GM20000 (cell line): ENCODE measurements around the gene BORCS5.

Experiments used
- DNase-seq: peaks from one replicate; pipeline ENCODE4 v3.0.0; 2012; ENCODE audit warnings: low spot score
- TF ChIP-seq, protein P1 (sequence below): IDR thresholded peaks from 2 replicates; pipeline ENCODE4 v1.5.1; 2012; ENCODE audit warnings: mild to moderate bottlenecking, control low read depth; ENCODE audit errors: extremely low read depth, missing control alignments

BORCS5 gene

DNA sequence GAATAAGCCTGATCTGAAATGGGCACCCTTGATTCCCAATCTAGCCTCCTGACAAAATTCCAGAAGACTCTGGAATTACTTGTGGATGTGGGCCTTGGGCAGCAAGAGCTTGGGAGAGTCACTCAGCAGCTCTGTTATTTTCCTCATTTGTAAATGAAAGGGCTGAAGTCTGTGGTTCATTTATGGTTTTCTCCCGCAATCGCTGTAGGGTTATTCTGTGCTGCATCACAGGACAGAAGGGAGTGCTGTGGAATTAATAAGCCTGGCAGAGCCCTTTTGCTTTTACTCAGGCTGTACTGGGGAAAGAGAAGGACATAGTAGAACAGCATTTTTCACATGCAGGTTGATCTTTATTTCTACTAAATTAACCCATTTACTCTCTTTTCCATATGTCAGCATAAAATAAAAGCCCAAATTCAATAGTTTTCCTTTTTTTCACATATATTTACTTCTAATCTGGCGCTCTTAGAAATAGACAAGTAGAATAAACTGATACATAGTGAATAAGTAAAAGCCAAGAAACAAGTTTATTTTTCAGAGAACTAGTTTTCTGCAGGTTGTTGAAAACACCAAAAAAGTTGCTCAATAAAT, 156.6 kb downstream of the BORCS5 start:
- DNase-seq = no peak
- TF ChIP-seq, protein P1, sequence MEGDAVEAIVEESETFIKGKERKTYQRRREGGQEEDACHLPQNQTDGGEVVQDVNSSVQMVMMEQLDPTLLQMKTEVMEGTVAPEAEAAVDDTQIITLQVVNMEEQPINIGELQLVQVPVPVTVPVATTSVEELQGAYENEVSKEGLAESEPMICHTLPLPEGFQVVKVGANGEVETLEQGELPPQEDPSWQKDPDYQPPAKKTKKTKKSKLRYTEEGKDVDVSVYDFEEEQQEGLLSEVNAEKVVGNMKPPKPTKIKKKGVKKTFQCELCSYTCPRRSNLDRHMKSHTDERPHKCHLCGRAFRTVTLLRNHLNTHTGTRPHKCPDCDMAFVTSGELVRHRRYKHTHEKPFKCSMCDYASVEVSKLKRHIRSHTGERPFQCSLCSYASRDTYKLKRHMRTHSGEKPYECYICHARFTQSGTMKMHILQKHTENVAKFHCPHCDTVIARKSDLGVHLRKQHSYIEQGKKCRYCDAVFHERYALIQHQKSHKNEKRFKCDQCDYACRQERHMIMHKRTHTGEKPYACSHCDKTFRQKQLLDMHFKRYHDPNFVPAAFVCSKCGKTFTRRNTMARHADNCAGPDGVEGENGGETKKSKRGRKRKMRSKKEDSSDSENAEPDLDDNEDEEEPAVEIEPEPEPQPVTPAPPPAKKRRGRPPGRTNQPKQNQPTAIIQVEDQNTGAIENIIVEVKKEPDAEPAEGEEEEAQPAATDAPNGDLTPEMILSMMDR = no peak

DNA sequence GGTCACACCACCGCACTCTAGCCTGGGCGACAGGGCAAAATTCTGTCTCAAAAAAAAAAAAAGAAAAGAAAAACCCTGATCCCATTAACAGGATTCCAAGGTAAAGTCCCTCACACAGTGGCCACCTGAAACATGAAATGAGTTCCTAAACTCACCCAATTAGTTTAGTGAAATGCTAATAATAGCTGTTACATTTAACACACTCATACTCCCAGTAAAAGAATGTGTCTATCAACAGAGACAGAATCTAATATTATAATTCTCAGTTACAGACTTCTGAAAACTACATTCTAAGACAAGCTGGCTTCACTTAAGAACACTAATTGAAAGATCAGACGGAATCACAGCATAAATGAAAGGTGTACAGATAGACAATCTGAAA, 161.6 kb downstream of the BORCS5 start:
- TF ChIP-seq, protein P1 = no peak
- no peak for DNase-seq

DNA sequence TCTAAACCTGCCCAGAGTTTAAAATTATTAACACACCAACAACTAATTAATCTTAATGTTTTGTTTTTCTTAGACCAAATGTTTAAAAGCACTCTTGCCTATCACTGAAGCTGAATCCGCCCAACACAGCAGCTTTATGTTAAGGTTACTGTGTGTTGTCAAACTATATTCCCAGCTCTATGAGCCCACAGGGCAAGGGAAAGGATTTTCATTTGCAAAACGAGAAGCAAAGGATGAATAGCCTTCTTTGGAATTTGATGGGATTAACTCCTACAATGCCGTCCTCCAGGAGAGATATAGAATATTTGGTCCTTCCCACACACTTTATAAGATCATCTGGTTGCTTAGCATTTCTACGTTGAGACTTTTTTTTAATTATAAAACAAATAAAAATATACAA, 162.0 kb downstream of the BORCS5 start:
- DNase-seq = no peak
- TF ChIP-seq, protein P1 = no peak
